OCI-LY7 (cell line): ENCODE data around the gene PLA2G4E. TPM values are rescaled to one million over a fixed set of nuclear protein-coding genes. Genes with fewer than 3 reads are reported as not detected.

Source experiments
- BruUV-seq: library from RNA; stranded (reverse); fragments of 400-500 nt; replicated peaks from 2 replicates; lab custom pipeline; 2021; lab: Mats Ljungman, UMichigan
- CTCF ChIA-PET: fragments of 300-600 bp; sonication (Branson Sonifier 250); formaldehyde crosslinking; loops from one replicate; lab custom pipeline; 2022; ENCODE audit warnings: antibody characterized with exemption; ENCODE audit not compliant: unreplicated experiment; lab: Charles Lee
- POLR2A ChIA-PET: fragments of 300-600 bp; sonication (Branson Sonifier 250); formaldehyde crosslinking; loops from one replicate; lab custom pipeline; 2022; ENCODE audit warnings: antibody characterized with exemption; lab: Charles Lee
- DNase-seq: peaks from one replicate; pipeline ENCODE4 v3.0.0-alpha.2; 2015; ENCODE audit warnings: low spot score
- H2AFZ ChIP-seq: fragments of 200-600 bp; sonication (generic), shearing (Covaris generic); 2 replicates; pipeline ENCODE4 v1.6.1; 2014; ENCODE audit warnings: mild to moderate bottlenecking, antibody characterized with exemption, low read length, moderate library complexity
- H3K27ac ChIP-seq: fragments of 200-600 bp; sonication (generic); 2 replicates; pipeline ENCODE4 v1.5.1; 2014; ENCODE audit warnings: mixed run types, low read depth, mild to moderate bottlenecking, moderate library complexity, low read length, inconsistent platforms; ENCODE audit not compliant: poor library complexity, severe bottlenecking
- H3K36me3 ChIP-seq: fragments of 200-600 bp; sonication (generic); 2 replicates; pipeline ENCODE4 v1.6.1; 2014; ENCODE audit warnings: mild to moderate bottlenecking, antibody characterized with exemption, low read length, moderate library complexity, mixed read lengths; ENCODE audit not compliant: insufficient read depth
- H3K4me1 ChIP-seq: fragments of 200-600 bp; sonication (generic); 2 replicates; pipeline ENCODE4 v1.5.1; 2014; ENCODE audit warnings: mild to moderate bottlenecking, low read length; ENCODE audit not compliant: insufficient read depth, poor library complexity, severe bottlenecking
- H3K4me2 ChIP-seq: fragments of 200-600 bp; sonication (generic); 2 replicates; pipeline ENCODE4 v1.6.1; 2014; ENCODE audit warnings: mild to moderate bottlenecking, low read length
- H3K4me3 ChIP-seq: fragments of 200-600 bp; sonication (generic); 2 replicates; pipeline ENCODE4 v1.5.1; 2014; ENCODE audit warnings: mild to moderate bottlenecking, low read depth, low read length; ENCODE audit not compliant: poor library complexity, severe bottlenecking
- H3K79me2 ChIP-seq: fragments of 200-600 bp; sonication (generic); 2 replicates; pipeline ENCODE4 v1.6.1; 2016; ENCODE audit warnings: low read depth, mild to moderate bottlenecking, low read length, moderate library complexity, mixed read lengths; ENCODE audit not compliant: insufficient read depth
- H3K9me2 ChIP-seq: fragments of 200-600 bp; sonication (generic); 2 replicates; pipeline ENCODE4 v1.6.1; 2016; ENCODE audit warnings: mild to moderate bottlenecking, low read length, mixed read lengths; ENCODE audit not compliant: insufficient read depth
- H3K9me3 ChIP-seq: fragments of 200-600 bp; sonication (generic); 2 replicates; pipeline ENCODE4 v1.6.1; 2014; ENCODE audit warnings: mild to moderate bottlenecking, mixed run types, low read length, mixed read lengths
- H4K20me1 ChIP-seq: fragments of 200-600 bp; sonication (generic); 2 replicates; pipeline ENCODE4 v1.6.1; 2014; ENCODE audit warnings: mild to moderate bottlenecking, antibody characterized with exemption, low read length, moderate library complexity, mixed read lengths; ENCODE audit not compliant: insufficient read depth
- CTCF ChIP-seq: fragments of 200-600 bp; sonication (generic); conservative IDR thresholded peaks from 2 replicates; pipeline ENCODE4 v1.5.1; 2014; ENCODE audit warnings: mild to moderate bottlenecking, antibody characterized with exemption, low read length, moderate library complexity, mixed read lengths
- EZH2phosphoT487 ChIP-seq: fragments of 200-600 bp; sonication (generic); IDR thresholded peaks from 2 replicates; pipeline ENCODE4 v1.6.1; 2018; ENCODE audit warnings: low read depth, borderline replicate concordance, mild to moderate bottlenecking, mixed run types, antibody characterized with exemption, low read length, moderate library complexity, mixed read lengths
- intact Hi-C: fragments of 100-400 bp; cut with micrococcal nuclease; formaldehyde crosslinking; loops from one replicate; pipeline ENCODE4 v1.10.0; 2022; ENCODE audit not compliant: unreplicated experiment
- total RNA-seq, 2 experiments: library from RNA; depleted of rRNA in 1 of 2; stranded (reverse); fragments of >200 nt in 1 of 2; shearing (Covaris generic) in 1 of 2; gene quantifications; 2 replicates each; pipeline ENCODE4 v1.2.3, GENCODE V29; 2014 to 2022

PLA2G4E gene
- total RNA-seq, 2 experiments from 2014 or later: not detected

DNA sequence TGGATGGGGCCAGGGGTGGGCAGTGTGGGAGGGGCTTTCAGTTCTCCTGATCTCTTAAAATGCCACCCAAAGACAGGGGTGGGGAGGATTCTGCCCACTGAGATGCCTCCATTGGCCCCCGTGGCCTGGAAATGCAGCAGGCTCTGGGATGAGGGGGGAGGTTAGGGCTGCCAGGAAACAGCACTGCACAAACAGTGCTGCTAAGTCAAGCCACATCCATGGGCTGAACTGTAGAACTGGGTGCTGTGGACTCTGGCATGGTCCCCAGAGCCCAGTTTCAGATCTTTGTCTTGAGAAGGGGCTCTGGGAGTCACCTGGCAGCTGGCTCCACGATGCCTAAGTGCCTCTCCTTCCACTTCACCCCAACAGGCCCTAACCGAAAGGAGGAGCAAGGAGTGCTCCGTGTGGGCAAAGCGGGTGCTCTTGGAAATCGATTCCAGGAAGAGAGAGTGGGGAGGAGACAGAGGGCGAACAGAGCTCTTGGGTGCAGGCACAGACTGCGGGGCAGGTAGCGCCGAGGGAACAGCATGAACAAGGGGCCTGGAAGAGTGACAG lies 7.8 kb downstream of the PLA2G4E start:
- intact Hi-C loops: no loop called here
- Histone ChIP-seq H3K27ac (no peak overlapping the region), H3K4me2 (no peak overlapping the region), H3K36me3 (no peaks in the 10 kb centered on the region), H3K79me2 (no peaks in the 10 kb centered on the region), H3K4me1 (peaks cover 4% of the 10 kb centered on the region), H4K20me1 (no peaks in the 10 kb centered on the region), H3K9me3 (no peaks in the 10 kb centered on the region), H3K4me3 (no peak overlapping the region), H3K9me2 (no peaks in the 10 kb centered on the region), H2AFZ (no peak overlapping the region)
- CTCF ChIA-PET: no interaction called here
- TF ChIP-seq EZH2phosphoT487: no peak
- no peak for TF ChIP-seq CTCF
- no peak for DNase-seq
- POLR2A ChIA-PET: no interaction called here
- no TSS peak for BruUV-seq

GRCh38 chr15:42012241-42012640 lies 8.6 kb downstream of the PLA2G4E start:
- no peak for DNase-seq
- no peak overlapping the region for H3K4me3 ChIP-seq
- TF ChIP-seq CTCF (no peak), EZH2phosphoT487 (no peak)
- no peaks in the 10 kb centered on the region for H4K20me1 ChIP-seq
- no peak overlapping the region for H3K4me2 ChIP-seq
- no peaks in the 10 kb centered on the region for H3K79me2 ChIP-seq
- no peaks in the 10 kb centered on the region for H3K9me2 ChIP-seq
- CTCF ChIA-PET: no interaction called here
- no peaks in the 10 kb centered on the region for H3K9me3 ChIP-seq
- BruUV-seq: no TSS peak
- H3K27ac ChIP-seq: no peak overlapping the region
- intact Hi-C loops: no loop called here
- H3K36me3 ChIP-seq: no peaks in the 10 kb centered on the region
- peaks cover 4% of the 10 kb centered on the region for H3K4me1 ChIP-seq
- H2AFZ ChIP-seq: no peak overlapping the region
- POLR2A ChIA-PET: no interaction called here

GRCh38 chr15:42011074-42011473 lies 9.8 kb downstream of the PLA2G4E start:
- CTCF ChIA-PET: no interaction called here
- TF ChIP-seq CTCF: no peak
- TF ChIP-seq EZH2phosphoT487: no peak

More at GRCh38 chr15:42011074-42011473, 9.8 kb downstream of the PLA2G4E start:
- no TSS peak for BruUV-seq
- no peaks in the 10 kb centered on the region for H3K9me2 ChIP-seq
- no peak overlapping the region for H2AFZ ChIP-seq
- DNase-seq: no peak
- H3K27ac ChIP-seq: no peak overlapping the region
- no peaks in the 10 kb centered on the region for H3K79me2 ChIP-seq
- H3K36me3 ChIP-seq: no peaks in the 10 kb centered on the region
- H3K4me1 ChIP-seq: peaks cover 4% of the 10 kb centered on the region
- no peaks in the 10 kb centered on the region for H4K20me1 ChIP-seq
- intact Hi-C loops: no loop called here
- H3K4me2 ChIP-seq: no peak overlapping the region
- no peaks in the 10 kb centered on the region for H3K9me3 ChIP-seq
- POLR2A ChIA-PET: no interaction called here
- H3K4me3 ChIP-seq: no peak overlapping the region
